GM13977 (cell line): ENCODE data around the gene CLCN2.

ENCODE experiments used
- DNase-seq: peaks from one replicate; pipeline ENCODE4 v3.0.0; 2012; ENCODE audit warnings: low spot score
- in situ Hi-C: fragments of 300-500 bp; cut with MboI; formaldehyde crosslinking; loops from one replicate; pipeline ENCODE4 v1.12.0; 2022; ENCODE audit warnings: low sequenced_read_pairs, low pct_unique_long_range_greater_than_20kb, mixed read lengths, inconsistent platforms; ENCODE audit not compliant: unreplicated experiment
- TF ChIP-seq, protein P1 (sequence below): IDR thresholded peaks from 2 replicates; pipeline ENCODE4 v1.5.1; 2012; ENCODE audit warnings: mild to moderate bottlenecking, control low read depth; ENCODE audit not compliant: insufficient read depth; ENCODE audit errors: extremely low read depth, missing control alignments

Gene CLCN2

DNA sequence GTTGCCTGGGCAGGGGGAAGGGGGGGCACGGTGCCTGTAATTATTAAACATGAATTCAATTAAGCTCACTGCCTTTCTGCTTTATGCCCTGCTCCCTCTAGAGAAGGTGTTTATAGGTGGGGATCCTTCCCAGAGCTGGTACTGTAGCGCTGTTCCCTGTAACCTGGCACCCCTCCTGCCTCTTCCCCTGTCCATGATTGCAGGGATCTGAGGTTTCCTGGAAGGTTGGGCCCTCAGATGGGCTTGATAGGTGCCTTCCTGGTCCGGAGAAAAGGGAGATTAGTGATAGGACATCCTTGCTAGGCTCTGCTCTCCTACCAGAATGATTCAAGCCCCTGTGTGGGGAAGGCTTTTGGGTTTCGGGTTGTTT is 26.1 kb downstream of the CLCN2 start:
- TF ChIP-seq, protein P1, sequence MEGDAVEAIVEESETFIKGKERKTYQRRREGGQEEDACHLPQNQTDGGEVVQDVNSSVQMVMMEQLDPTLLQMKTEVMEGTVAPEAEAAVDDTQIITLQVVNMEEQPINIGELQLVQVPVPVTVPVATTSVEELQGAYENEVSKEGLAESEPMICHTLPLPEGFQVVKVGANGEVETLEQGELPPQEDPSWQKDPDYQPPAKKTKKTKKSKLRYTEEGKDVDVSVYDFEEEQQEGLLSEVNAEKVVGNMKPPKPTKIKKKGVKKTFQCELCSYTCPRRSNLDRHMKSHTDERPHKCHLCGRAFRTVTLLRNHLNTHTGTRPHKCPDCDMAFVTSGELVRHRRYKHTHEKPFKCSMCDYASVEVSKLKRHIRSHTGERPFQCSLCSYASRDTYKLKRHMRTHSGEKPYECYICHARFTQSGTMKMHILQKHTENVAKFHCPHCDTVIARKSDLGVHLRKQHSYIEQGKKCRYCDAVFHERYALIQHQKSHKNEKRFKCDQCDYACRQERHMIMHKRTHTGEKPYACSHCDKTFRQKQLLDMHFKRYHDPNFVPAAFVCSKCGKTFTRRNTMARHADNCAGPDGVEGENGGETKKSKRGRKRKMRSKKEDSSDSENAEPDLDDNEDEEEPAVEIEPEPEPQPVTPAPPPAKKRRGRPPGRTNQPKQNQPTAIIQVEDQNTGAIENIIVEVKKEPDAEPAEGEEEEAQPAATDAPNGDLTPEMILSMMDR: no peak
- in situ Hi-C loops: no loop called here
- DNase-seq: no peak

DNA sequence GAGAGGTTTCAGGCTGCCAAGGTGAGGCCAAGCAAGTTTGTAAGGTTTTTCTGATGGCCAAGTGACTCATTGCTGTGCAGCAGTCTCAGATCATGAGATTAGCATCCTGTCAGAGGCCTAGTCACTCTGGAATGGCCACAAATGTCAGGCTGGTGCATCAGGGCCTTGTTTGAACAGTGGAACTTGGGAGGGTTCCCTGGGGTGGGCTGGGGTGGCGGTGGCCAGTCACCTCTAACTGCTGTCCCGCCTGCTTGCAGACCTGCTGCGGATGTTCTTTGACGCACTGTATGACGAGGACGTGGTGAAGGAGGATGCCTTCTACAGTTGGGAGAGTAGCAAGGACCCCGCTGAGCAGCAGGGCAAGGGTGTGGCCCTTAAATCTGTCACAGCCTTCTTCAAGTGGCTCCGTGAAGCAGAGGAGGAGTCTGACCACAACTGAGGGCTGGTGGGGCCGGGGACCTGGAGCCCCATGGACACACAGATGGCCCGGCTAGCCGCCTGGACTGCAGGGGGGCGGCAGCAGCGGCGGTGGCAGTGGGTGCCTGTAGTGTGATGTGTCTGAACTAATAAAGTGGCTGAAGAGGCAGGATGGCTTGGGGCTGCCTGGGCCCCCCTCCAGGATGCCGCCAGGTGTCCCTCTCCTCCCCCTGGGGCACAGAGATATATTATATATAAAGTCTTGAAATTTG is 26.8 kb downstream of the CLCN2 start:
- TF ChIP-seq, protein P1: no peak

DNA sequence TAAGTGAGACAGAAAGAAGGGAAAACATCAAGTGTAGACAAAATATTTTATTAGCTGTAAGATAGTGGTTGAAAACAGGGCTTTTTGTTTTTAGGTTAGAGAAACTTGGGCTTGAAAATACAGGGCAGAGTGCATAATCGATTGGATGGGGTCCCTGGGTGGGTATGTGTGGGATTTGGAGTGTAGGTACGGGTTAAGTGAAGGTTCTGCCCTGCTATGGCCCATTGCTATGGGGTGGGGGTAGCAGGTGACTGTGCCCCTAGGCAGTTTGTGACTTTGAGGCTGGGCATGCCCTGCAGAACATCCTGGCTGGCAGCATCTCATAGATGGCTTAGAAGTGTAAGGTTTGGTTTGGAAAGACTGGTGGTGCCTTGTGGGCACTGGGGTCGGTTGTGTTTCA is 27.7 kb downstream of the CLCN2 start:
- TF ChIP-seq, protein P1: no peak
- in situ Hi-C loops: no loop called here
- DNase-seq: no peak

More for the DNA sequence above, 26.8 kb downstream of the CLCN2 start:
- no peak for DNase-seq
- in situ Hi-C loops: no loop called here

DNA sequence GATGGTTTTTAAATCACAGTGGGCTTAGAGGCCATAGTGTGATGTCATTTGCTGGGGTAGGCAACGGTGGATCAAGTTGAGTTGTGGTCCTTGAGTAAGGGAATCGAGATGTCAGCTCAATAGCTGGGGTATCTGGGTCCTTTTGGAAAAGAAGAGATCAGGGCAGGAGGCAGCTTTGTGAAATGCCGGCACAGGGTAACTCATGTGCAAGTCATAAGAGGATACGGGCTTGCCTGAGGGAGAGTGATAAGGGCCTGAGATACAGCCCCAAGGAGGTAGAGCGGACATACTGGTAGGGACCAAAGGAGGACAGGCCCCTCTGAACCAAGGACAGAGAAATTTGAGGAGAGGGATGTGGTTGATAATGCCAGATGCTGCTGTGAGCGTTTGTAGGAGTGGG is 28.2 kb downstream of the CLCN2 start:
- TF ChIP-seq, protein P1: no peak
- DNase-seq: no peak
- in situ Hi-C loops: no loop called here

DNA sequence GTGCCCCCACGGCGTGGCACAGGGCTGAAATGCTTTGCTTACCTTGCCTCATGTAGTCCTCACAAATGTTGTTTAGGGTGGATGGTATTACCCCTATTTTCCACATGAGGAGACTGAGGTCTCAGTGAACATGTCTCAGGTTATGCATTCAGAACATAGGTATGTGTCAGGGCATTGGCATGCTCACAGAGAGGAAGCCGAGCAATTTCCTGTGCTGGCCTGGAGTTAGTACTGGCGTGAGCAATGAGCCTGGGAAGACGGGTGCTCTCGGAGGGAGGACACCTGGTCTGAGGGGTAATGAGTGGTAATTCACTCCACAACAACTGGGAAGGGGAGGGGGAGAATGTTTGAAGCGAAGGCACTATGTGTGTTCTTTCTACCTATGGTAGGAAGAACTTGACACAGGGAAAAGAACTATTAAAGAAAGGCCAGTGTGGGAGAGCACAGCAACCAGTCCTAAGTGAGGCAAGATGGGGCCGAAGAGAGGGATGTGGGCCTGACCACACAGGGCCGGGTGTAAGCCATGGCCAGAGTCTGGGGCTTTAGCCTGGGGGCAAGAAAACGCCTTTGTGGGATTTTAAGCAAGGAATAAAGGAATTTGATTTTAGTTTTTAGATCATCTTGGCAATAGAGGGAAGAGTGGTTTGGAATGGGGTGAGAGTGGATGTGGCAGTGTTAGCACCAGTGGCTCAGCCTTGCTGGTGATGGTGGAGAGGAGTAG is 28.9 kb downstream of the CLCN2 start:
- in situ Hi-C loops: no loop called here
- DNase-seq: no peak
- TF ChIP-seq, protein P1: no peak

DNA sequence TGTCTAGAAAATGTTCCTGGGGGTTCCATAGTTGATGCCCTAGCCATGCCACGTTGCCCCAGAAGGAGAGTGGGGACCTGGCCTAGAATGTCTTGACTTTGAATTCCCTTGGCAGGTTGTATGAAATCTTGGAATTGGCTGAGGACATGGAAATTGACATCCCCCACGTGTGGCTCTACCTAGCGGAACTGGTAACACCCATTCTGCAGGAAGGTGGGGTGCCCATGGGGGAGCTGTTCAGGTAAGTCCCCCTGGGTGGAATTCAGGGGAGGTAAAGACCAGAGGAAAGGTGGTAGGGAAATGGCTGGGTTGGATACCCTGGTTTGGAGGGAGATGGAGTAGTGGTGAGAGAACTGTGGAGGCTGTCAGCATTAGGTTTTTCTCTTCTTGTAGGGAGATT is 32.9 kb downstream of the CLCN2 start:
- TF ChIP-seq, protein P1: no peak
- no peak for DNase-seq
- in situ Hi-C loops: no loop called here
